ENCODE results near the gene REPIN1. TPM values are rescaled to one million over a fixed set of nuclear protein-coding genes. Genes with fewer than 3 reads are reported as not detected.

Gene REPIN1
- total RNA-seq, 1 donor from 2014 or later = 224 TPM

DNA sequence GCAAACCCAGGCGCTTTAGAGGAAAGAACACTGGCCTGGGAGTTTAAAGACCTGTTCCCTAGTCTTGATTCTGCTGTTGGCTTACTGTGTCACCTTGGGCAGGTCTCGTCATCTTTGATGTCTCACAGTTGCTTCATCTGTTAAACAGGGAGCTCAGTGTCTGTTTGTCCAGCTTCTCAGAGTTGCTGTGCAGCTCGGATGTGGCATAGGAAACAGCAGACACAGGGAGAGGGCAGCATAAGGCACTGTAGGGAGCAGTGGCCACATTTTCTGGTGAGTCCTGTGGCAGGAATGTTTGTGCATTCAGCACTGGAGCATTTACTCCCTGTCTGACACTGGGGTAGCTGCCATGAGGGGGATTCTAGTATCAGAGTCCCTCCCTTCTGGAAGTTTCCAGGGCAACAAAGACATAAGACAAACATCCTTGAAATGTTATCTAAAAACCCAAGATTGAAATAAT, 2.0 kb downstream of the REPIN1 start:
- Mint-ChIP-seq H3K4me1 (peaks cover 48% of the 10 kb centered on the region), H3K27me3 (ENCODE audit: low read depth) (peaks cover 2% of the 10 kb centered on the region), H3K27ac (ENCODE audit: unreplicated experiment) (peak overlapping the region; percentile 78), H3K4me3 (peak overlapping the region; percentile 100), H3K9me3 (no peaks in the 10 kb centered on the region), H3K36me3 (ENCODE audit: low read depth) (peaks cover 15% of the 10 kb centered on the region)
- no peak for TF ChIP-seq CTCF (conservative IDR thresholded peaks at IDR 0.05)
- DNase-seq (ENCODE audit: low read depth, low spot score) = no peak

- Mint-ChIP-seq H3K4me3 (no peak overlapping the region), H3K27me3 (ENCODE audit: low read depth) (peaks cover 2% of the 10 kb centered on the region), H3K36me3 (ENCODE audit: low read depth) (peaks cover 15% of the 10 kb centered on the region), H3K4me1 (peaks cover 49% of the 10 kb centered on the region), H3K9me3 (no peaks in the 10 kb centered on the region), H3K27ac (ENCODE audit: unreplicated experiment) (no peak overlapping the region)
- no peak for TF ChIP-seq CTCF (conservative IDR thresholded peaks at IDR 0.05)
- no peak for DNase-seq (ENCODE audit: low read depth, low spot score)
Observed at GRCh38 chr7:150371131-150371995, 2.7 kb downstream of the REPIN1 start.

DNA sequence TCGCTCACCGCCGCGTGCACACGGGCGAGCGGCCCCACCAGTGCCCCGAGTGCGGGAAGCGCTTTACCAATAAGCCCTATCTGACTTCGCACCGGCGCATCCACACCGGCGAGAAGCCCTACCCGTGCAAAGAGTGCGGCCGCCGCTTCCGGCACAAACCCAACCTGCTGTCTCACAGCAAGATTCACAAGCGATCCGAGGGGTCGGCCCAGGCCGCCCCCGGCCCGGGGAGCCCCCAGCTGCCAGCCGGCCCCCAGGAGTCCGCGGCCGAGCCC, 3.3 kb downstream of the REPIN1 start:
- no peak for DNase-seq (ENCODE audit: low read depth, low spot score)
- no peak overlapping the region for H3K27ac Mint-ChIP-seq (ENCODE audit: unreplicated experiment)
- no peak overlapping the region for H3K4me3 Mint-ChIP-seq

DNA sequence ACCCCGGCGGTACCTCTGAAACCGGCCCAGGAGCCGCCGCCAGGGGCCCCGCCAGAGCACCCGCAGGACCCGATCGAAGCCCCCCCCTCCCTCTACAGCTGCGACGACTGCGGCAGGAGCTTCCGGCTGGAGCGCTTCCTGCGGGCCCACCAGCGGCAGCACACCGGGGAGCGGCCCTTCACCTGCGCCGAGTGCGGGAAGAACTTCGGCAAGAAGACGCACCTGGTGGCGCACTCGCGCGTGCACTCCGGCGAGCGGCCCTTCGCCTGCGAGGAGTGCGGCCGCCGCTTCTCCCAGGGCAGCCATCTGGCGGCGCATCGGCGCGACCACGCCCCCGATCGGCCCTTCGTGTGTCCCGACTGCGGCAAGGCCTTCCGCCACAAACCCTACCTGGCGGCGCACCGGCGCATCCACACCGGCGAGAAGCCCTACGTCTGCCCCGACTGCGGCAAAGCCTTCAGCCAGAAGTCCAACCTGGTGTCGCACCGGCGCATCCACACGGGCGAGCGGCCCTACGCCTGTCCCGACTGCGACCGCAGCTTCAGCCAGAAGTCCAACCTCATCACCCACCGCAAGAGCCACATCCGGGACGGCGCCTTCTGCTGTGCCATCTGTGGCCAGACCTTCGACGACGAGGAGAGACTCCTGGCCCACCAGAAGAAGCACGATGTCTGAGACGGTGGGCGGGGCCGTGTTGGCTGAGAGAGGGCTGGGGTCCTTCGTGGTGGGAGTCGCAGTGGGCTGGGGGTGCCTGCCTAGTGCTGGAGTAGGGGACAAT, 3.8 kb downstream of the REPIN1 start:
- Mint-ChIP-seq H3K27ac (ENCODE audit: unreplicated experiment) (no peak overlapping the region), H3K9me3 (no peaks in the 10 kb centered on the region), H3K4me3 (peak overlapping the region; percentile 78), H3K27me3 (ENCODE audit: low read depth) (peaks cover 2% of the 10 kb centered on the region), H3K36me3 (ENCODE audit: low read depth) (peaks cover 15% of the 10 kb centered on the region), H3K4me1 (peaks cover 52% of the 10 kb centered on the region)
- no peak for TF ChIP-seq CTCF (conservative IDR thresholded peaks at IDR 0.05)
- no peak for DNase-seq (ENCODE audit: low read depth, low spot score)

More for the DNA sequence above, 3.3 kb downstream of the REPIN1 start:
- no peak for TF ChIP-seq CTCF (conservative IDR thresholded peaks at IDR 0.05)
- Mint-ChIP-seq H3K4me1 (peaks cover 52% of the 10 kb centered on the region), H3K27me3 (ENCODE audit: low read depth) (peaks cover 2% of the 10 kb centered on the region), H3K36me3 (ENCODE audit: low read depth) (peaks cover 15% of the 10 kb centered on the region), H3K9me3 (no peaks in the 10 kb centered on the region)

- Mint-ChIP-seq H3K36me3 (ENCODE audit: low read depth) (peaks cover 15% of the 10 kb centered on the region), H3K4me1 (peaks cover 55% of the 10 kb centered on the region), H3K9me3 (no peaks in the 10 kb centered on the region), H3K27me3 (ENCODE audit: low read depth) (peaks cover 2% of the 10 kb centered on the region), H3K4me3 (peak overlapping the region; percentile 78), H3K27ac (ENCODE audit: unreplicated experiment) (peak overlapping the region; percentile 93)
- no peak for DNase-seq (ENCODE audit: low read depth, low spot score)
- TF ChIP-seq CTCF (conservative IDR thresholded peaks at IDR 0.05) = no peak
Observed at GRCh38 chr7:150373049-150373801, 4.6 kb downstream of the REPIN1 start.

Measured in neural crest cell (in vitro differentiated cells).